Mesenchymal stem cell (in vitro differentiated cells and primary cell): ENCODE measurements around the gene CERK.
A peak's percentile ranks its signal among the peaks of the same experiment; 100 is the strongest.

Experiments
- DNase-seq: peaks from one replicate; pipeline ENCODE4 v3.0.0-alpha.2; 2013
- H2AFZ ChIP-seq: one replicate; pipeline ENCODE4 v1.6.1; 2013; ENCODE audit warnings: low read depth, mild to moderate bottlenecking, control low read depth, inconsistent platforms, low read length, moderate library complexity
- H2AK5ac ChIP-seq: 2 replicates; pipeline ENCODE4 v1.6.1; 2013; ENCODE audit warnings: low read length, moderate library complexity, mild to moderate bottlenecking, inconsistent platforms; ENCODE audit not compliant: severe bottlenecking
- H2BK120ac ChIP-seq: one replicate; pipeline ENCODE4 v1.6.1; 2013; ENCODE audit warnings: low read depth, mild to moderate bottlenecking, inconsistent platforms, low read length, moderate library complexity
- H2BK12ac ChIP-seq, 2 experiments: one replicate each; pipeline ENCODE4 v1.6.1; 2013; ENCODE audit warnings: inconsistent platforms in 2 of 2, low read length in 2 of 2, mild to moderate bottlenecking in 2 of 2, moderate library complexity in 2 of 2, control low read depth in 1 of 2
- H2BK15ac ChIP-seq: one replicate; pipeline ENCODE4 v1.6.1; 2013; ENCODE audit warnings: mild to moderate bottlenecking, low read depth, inconsistent platforms; ENCODE audit not compliant: poor library complexity, severe bottlenecking
- H2BK5ac ChIP-seq: 2 replicates; pipeline ENCODE4 v1.6.1; 2013; ENCODE audit warnings: low read depth, mild to moderate bottlenecking, low read length, control low read depth, inconsistent platforms; ENCODE audit not compliant: poor library complexity, severe bottlenecking
- H3K14ac ChIP-seq, 2 experiments: one replicate each; pipeline ENCODE4 v1.6.1; 2013; ENCODE audit warnings: inconsistent platforms in 2 of 2, low read length in 2 of 2, control low read depth in 1 of 2, mild to moderate bottlenecking in 1 of 2, moderate library complexity in 1 of 2
- H3K18ac ChIP-seq, 2 experiments: one replicate each; pipeline ENCODE4 v1.6.1; 2013; ENCODE audit warnings: inconsistent platforms in 2 of 2, low read length in 2 of 2, control low read depth in 1 of 2, low read depth in 1 of 2, mild to moderate bottlenecking in 1 of 2
- H3K23ac ChIP-seq, 2 experiments: one replicate each; pipeline ENCODE4 v1.6.1; 2013; ENCODE audit warnings: inconsistent platforms in 2 of 2, low read length in 2 of 2, mild to moderate bottlenecking in 2 of 2, moderate library complexity in 2 of 2, control low read depth in 1 of 2
- H3K27ac ChIP-seq: 2 replicates; pipeline ENCODE4 v1.5.1; 2013; ENCODE audit warnings: mild to moderate bottlenecking, moderate library complexity, low read length, control low read depth, inconsistent platforms; ENCODE audit not compliant: poor library complexity, severe bottlenecking
- H3K27me3 ChIP-seq, 2 experiments: 2 replicates each; pipeline versions ENCODE4 v1.6.1 to v1.7.0; 2013; ENCODE audit warnings: low read length in 2 of 2, mild to moderate bottlenecking in 2 of 2, moderate library complexity in 2 of 2, control low read depth in 1 of 2, inconsistent platforms in 1 of 2; ENCODE audit not compliant: control insufficient read depth in 1 of 2, insufficient read depth in 1 of 2
- H3K36me3 ChIP-seq, 2 experiments: 2 replicates each; pipeline versions ENCODE4 v1.6.1 to v1.7.0; 2013; ENCODE audit warnings: low read length in 2 of 2, control low read depth in 1 of 2, inconsistent platforms in 1 of 2, low read depth in 1 of 2, mild to moderate bottlenecking in 1 of 2; ENCODE audit not compliant: insufficient read depth in 2 of 2, control insufficient read depth in 1 of 2
- H3K4ac ChIP-seq, 2 experiments: one replicate each; pipeline ENCODE4 v1.6.1; 2013; ENCODE audit warnings: inconsistent platforms in 2 of 2, low read length in 2 of 2, mild to moderate bottlenecking in 2 of 2, moderate library complexity in 2 of 2, control low read depth in 1 of 2, low read depth in 1 of 2
- H3K4me1 ChIP-seq: 2 replicates; pipeline ENCODE4 v1.6.1; 2013; ENCODE audit warnings: low read depth, low read length, control low read depth; ENCODE audit not compliant: control insufficient read depth, insufficient read depth
- H3K4me2 ChIP-seq: 2 replicates; pipeline ENCODE4 v1.6.1; 2013; ENCODE audit warnings: low read length, mild to moderate bottlenecking, inconsistent platforms; ENCODE audit not compliant: poor library complexity, severe bottlenecking
- H3K4me3 ChIP-seq, 2 experiments: 2 replicates each; pipeline versions ENCODE4 v1.5.1 to v1.7.0; 2013; ENCODE audit warnings: low read length in 2 of 2, mild to moderate bottlenecking in 2 of 2, control low read depth in 1 of 2, low read depth in 1 of 2; ENCODE audit not compliant: insufficient read depth in 1 of 2
- H3K79me1 ChIP-seq: replicated peaks from 2 replicates; pipeline ENCODE4 v1.6.1; 2013; ENCODE audit warnings: mild to moderate bottlenecking, control low read depth, low read length, inconsistent platforms; ENCODE audit not compliant: poor library complexity, severe bottlenecking
- H3K9ac ChIP-seq: 2 replicates; pipeline ENCODE4 v1.7.0; 2013; ENCODE audit warnings: mild to moderate bottlenecking, low read length, moderate library complexity
- H3K9me3 ChIP-seq: 2 replicates; pipeline ENCODE4 v1.7.0; 2013; ENCODE audit warnings: mild to moderate bottlenecking, low read length; ENCODE audit not compliant: control insufficient read depth
- H4K8ac ChIP-seq: one replicate; pipeline ENCODE4 v1.6.1; 2013; ENCODE audit warnings: inconsistent platforms, mild to moderate bottlenecking, low read length, moderate library complexity
- H4K91ac ChIP-seq: one replicate; pipeline ENCODE4 v1.6.1; 2013; ENCODE audit warnings: mild to moderate bottlenecking, low read length, inconsistent platforms
- WGBS: methylation state at CpG from one replicate; pipeline ENCODE4 v1.1.7; 2013; ENCODE audit warnings: mixed read lengths; 5-methylcytosine and 5-hydroxymethylcytosine counted together

The CERK gene

GRCh38 chr22:46758121-46758520 lies 20.1 kb upstream of the CERK start:
- no peak overlapping the region for H2AFZ ChIP-seq
- no peak overlapping the region for H2BK120ac ChIP-seq
- H3K79me1 ChIP-seq: peaks cover 10% of the 10 kb centered on the region
- H2AK5ac ChIP-seq: no peak overlapping the region
- H3K4me1 ChIP-seq: peaks cover 20% of the 10 kb centered on the region
- H3K23ac ChIP-seq: no peak overlapping the region
- H3K36me3 ChIP-seq: peaks cover 6 to 7% of the 10 kb centered on the region in 2 experiments
- H3K18ac ChIP-seq: no peak overlapping the region
- no peak overlapping the region for H3K14ac ChIP-seq
- H3K27ac ChIP-seq: no peak overlapping the region
- H2BK5ac ChIP-seq: no peak overlapping the region
- H4K91ac ChIP-seq: no peak overlapping the region
- peaks cover 4% of the 10 kb centered on the region for H3K9me3 ChIP-seq
- peak overlapping the region in 1 of 2 experiments; percentile 18 for H2BK12ac ChIP-seq
- no peak overlapping the region for H4K8ac ChIP-seq
- H3K4ac ChIP-seq: no peak overlapping the region
- peak overlapping the region; percentile 7 for H3K9ac ChIP-seq
- H3K4me2 ChIP-seq: no peak overlapping the region
- no peaks in the 10 kb centered on the region for H3K27me3 ChIP-seq
- no peak overlapping the region for H3K4me3 ChIP-seq
- WGBS: 100% methylated on average over 1 of the region's 1 CpG
- no peak overlapping the region for H2BK15ac ChIP-seq
- no peak for DNase-seq

- 90% methylated on average over 2 of the region's 2 CpGs for WGBS
These were observed 19.1 kb upstream of the CERK start for GRCh38 chr22:46757104-46757503.

DNA sequence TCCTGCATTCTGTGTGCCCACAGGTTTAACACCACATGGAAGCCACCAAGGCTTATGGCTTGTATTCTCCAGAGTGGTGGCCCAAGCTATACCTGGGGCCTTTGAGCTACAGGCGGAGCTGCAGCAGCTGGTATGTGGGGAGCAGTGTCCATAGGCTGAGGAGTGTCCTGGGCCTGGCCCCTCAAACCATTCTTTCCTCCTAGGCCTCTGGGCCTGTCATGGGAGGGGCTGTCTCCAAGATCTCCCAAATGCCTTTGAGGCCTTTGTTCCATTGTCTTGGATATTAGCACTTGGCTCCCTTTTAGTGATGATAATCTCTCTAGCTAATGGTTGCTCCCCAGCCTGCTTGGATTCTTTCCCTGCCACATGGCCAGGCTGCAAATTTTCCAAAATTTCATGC lies 18.0 kb upstream of the CERK start:
- H2BK120ac ChIP-seq: no peak overlapping the region
- no peak overlapping the region for H2AK5ac ChIP-seq
- no peak overlapping the region for H2BK5ac ChIP-seq
- H3K79me1 ChIP-seq: peaks cover 4% of the 10 kb centered on the region
- H3K4me1 ChIP-seq: peaks cover 18% of the 10 kb centered on the region
- H3K23ac ChIP-seq: no peak overlapping the region
- WGBS: 84% methylated on average over 1 of the region's 1 CpG
- H2AFZ ChIP-seq: no peak overlapping the region
- peaks cover 5 to 6% of the 10 kb centered on the region in 2 experiments for H3K36me3 ChIP-seq
- no peak overlapping the region for H4K91ac ChIP-seq
- H3K4me3 ChIP-seq: no peak overlapping the region
- H3K4ac ChIP-seq: no peak overlapping the region
- no peak overlapping the region for H3K4me2 ChIP-seq
- H2BK12ac ChIP-seq: peak overlapping the region in 1 of 2 experiments; percentile 22
- no peak overlapping the region for H3K14ac ChIP-seq
- H3K9ac ChIP-seq: no peak overlapping the region
- H3K18ac ChIP-seq: no peak overlapping the region
- no peak overlapping the region for H2BK15ac ChIP-seq
- H3K27me3 ChIP-seq: no peaks in the 10 kb centered on the region
- H3K9me3 ChIP-seq: peaks cover 4% of the 10 kb centered on the region
- DNase-seq: no peak
- no peak overlapping the region for H4K8ac ChIP-seq
- no peak overlapping the region for H3K27ac ChIP-seq

More at GRCh38 chr22:46757104-46757503, 19.1 kb upstream of the CERK start:
- Histone ChIP-seq H2BK15ac (no peak overlapping the region), H3K14ac (no peak overlapping the region), H3K23ac (no peak overlapping the region), H4K8ac (no peak overlapping the region), H3K27me3 (no peaks in the 10 kb centered on the region), H2AK5ac (no peak overlapping the region), H2BK120ac (no peak overlapping the region), H3K36me3 (peaks cover 5 to 6% of the 10 kb centered on the region in 2 experiments), H2BK5ac (no peak overlapping the region), H3K18ac (no peak overlapping the region), H3K9me3 (peaks cover 4% of the 10 kb centered on the region), H3K4me2 (no peak overlapping the region), H3K9ac (no peak overlapping the region), H3K79me1 (peaks cover 9% of the 10 kb centered on the region), H2BK12ac (peak overlapping the region in 1 of 2 experiments; percentile 17), H3K4me3 (no peak overlapping the region), H3K4me1 (peaks cover 20% of the 10 kb centered on the region), H4K91ac (no peak overlapping the region), H3K4ac (no peak overlapping the region), H2AFZ (no peak overlapping the region), H3K27ac (no peak overlapping the region)
- no peak for DNase-seq

DNA sequence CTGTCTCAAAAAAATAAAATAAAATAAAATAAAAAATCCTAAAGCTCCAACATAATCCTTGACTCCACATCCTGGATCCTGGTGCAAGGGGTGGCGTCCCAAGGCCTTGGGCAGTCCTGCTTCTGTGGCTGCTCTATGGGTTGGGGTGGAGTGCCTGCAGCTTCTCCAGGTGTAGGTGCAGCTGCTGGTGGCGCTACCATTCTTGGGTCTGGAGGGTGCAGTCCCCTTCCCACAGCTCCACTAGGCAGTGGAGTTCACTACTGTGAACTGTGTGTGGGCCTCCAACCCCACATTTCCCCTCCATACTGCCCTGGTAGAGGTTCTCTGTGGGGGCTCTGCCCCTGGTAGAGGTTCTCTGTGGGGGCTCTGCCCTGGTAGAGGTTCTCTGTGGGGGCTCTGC lies 17.5 kb upstream of the CERK start:
- no peak overlapping the region for H4K8ac ChIP-seq
- H3K9ac ChIP-seq: no peak overlapping the region
- H3K9me3 ChIP-seq: peaks cover 4% of the 10 kb centered on the region
- H2AK5ac ChIP-seq: no peak overlapping the region
- no peak overlapping the region for H3K4me2 ChIP-seq
- H3K4me1 ChIP-seq: peaks cover 16% of the 10 kb centered on the region
- peak overlapping the region; percentile 44 for H4K91ac ChIP-seq
- no peak overlapping the region for H3K27ac ChIP-seq
- H2BK15ac ChIP-seq: peak overlapping the region; percentile 93
- no peaks in the 10 kb centered on the region for H3K79me1 ChIP-seq
- H3K4me3 ChIP-seq: no peak overlapping the region
- DNase-seq: no peak
- WGBS: 100% methylated on average over 1 of the region's 2 CpGs
- no peak overlapping the region for H3K14ac ChIP-seq
- no peak overlapping the region for H3K18ac ChIP-seq
- H2BK120ac ChIP-seq: no peak overlapping the region
- peaks cover 4 to 5% of the 10 kb centered on the region in 2 experiments for H3K36me3 ChIP-seq
- no peak overlapping the region for H2BK5ac ChIP-seq
- peak overlapping the region in 1 of 2 experiments; percentile 16 for H3K4ac ChIP-seq
- H2AFZ ChIP-seq: no peak overlapping the region
- peak overlapping the region in 1 of 2 experiments; percentile 84 for H2BK12ac ChIP-seq
- H3K27me3 ChIP-seq: no peaks in the 10 kb centered on the region
- no peak overlapping the region for H3K23ac ChIP-seq
